Measurements from ENCODE around the gene SLC2A13.
A peak's percentile ranks its signal among the peaks of the same experiment; 100 is the strongest.

SLC2A13 gene

DNA sequence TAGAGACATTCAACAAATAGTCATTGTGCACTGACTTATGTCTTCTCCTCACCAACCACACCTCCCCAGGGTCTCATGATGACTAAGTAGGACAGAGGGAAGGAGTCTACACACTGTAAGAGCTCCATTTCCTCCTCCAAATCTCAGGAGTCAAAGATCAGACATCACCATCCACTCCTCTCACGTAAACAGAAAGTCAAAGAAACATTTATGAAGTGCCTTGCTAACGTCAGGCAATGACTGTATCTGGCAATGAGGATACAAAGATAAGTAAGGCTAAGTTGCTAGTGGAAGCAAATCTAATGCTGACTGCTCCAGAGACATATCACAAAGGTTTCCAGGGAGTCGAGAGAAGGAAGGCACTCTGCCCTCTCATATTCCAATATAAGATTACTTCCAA is 88.9 kb downstream of the SLC2A13 start:
- H3K4me3 ChIP-seq (ENCODE audit: low read length), result no peak overlapping the region
- no peak for DNase-seq (ENCODE audit: low read depth)
- TF ChIP-seq, protein P1, sequence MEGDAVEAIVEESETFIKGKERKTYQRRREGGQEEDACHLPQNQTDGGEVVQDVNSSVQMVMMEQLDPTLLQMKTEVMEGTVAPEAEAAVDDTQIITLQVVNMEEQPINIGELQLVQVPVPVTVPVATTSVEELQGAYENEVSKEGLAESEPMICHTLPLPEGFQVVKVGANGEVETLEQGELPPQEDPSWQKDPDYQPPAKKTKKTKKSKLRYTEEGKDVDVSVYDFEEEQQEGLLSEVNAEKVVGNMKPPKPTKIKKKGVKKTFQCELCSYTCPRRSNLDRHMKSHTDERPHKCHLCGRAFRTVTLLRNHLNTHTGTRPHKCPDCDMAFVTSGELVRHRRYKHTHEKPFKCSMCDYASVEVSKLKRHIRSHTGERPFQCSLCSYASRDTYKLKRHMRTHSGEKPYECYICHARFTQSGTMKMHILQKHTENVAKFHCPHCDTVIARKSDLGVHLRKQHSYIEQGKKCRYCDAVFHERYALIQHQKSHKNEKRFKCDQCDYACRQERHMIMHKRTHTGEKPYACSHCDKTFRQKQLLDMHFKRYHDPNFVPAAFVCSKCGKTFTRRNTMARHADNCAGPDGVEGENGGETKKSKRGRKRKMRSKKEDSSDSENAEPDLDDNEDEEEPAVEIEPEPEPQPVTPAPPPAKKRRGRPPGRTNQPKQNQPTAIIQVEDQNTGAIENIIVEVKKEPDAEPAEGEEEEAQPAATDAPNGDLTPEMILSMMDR (IDR thresholded peaks at IDR 0.05; ENCODE audit: insufficient read depth, low read depth, low read length, missing control alignments), result no peak

DNA sequence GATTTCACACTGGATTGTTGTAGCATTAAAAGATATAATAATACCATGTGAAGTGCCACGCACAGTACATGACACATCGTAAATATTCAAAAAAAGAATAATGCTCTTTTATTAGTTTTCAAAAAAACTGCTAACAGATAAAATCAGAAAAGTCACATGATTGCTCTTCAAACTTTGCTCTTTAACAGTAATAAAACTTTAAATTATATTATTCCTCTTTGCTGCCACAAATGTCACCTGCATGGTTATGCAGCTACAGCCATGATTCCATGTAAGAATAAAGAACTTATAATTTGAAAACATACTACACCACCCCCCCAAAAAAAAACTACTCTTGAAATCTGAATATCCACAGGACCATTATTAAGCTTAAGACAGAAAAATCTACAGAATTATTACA is 90.0 kb downstream of the SLC2A13 start:
- no peak for DNase-seq (ENCODE audit: low read depth)
- TF ChIP-seq, protein P1 (IDR thresholded peaks at IDR 0.05; ENCODE audit: insufficient read depth, low read depth, low read length, missing control alignments), result no peak
- H3K4me3 ChIP-seq (ENCODE audit: low read length), result no peak overlapping the region

DNA sequence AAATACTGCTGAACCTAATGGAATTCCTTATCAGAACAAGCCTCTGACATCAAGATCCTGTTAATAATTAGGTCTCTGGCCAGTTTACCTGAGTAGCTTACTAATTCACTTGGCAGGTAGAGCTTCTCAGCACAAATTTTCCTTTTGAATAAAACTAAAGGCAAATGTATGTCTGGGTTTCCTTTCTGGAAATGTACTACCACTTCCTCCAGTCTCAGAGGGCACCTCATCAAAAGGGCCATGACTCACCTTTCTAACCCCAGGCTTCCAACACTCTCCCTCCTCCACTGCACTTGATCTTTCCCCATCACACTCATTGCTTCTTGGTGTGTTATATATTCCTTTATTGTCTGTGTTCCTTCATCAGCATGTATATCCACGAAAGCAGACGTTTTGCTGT is 90.5 kb downstream of the SLC2A13 start:
- H3K4me3 ChIP-seq (ENCODE audit: low read length), result no peak overlapping the region
- TF ChIP-seq, protein P1 (IDR thresholded peaks at IDR 0.05; ENCODE audit: insufficient read depth, low read depth, low read length, missing control alignments), result no peak
- DNase-seq (ENCODE audit: low read depth), result peak; percentile 47

DNA sequence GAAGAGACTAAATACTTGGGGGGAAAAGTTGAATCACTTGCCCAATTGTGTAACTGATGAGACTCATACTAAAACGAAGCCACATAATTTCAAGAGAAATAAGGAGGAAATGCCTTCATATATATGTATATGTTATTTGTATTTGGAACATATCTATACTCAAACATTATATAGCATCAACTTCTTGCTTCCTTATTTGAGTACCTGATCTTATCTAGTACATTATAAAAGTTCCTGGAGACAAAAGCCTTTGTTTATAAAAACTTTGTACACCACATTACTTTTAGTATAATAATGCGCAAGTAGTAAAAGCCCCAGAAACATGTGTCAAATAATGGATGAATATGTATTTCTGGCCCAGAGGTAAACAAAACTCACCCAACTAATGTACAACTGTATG is 92.0 kb downstream of the SLC2A13 start:
- TF ChIP-seq, protein P1 (IDR thresholded peaks at IDR 0.05; ENCODE audit: insufficient read depth, low read depth, low read length, missing control alignments), result no peak
- DNase-seq (ENCODE audit: low read depth), result no peak
- no peak overlapping the region for H3K4me3 ChIP-seq (ENCODE audit: low read length)

DNA sequence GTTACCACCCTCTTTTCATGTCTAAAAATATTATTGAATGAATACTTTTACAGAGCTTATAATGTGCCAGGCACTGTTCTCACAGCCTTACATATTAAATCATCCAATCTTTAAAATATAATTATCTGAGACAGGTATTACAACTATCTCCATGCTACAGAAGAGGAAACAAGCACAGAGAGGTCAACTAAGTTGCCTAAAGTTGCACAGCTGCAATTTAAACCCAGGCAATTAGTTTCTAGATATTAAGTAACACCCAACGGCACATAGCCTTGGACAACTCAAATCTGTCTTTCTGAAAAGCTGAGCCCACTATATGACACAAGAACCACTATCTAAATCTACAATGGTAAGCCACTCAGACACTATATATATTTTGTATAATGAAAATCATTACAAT is 92.6 kb downstream of the SLC2A13 start:
- no peak overlapping the region for H3K4me3 ChIP-seq (ENCODE audit: low read length)
- DNase-seq (ENCODE audit: low read depth), result no peak
- TF ChIP-seq, protein P1 (IDR thresholded peaks at IDR 0.05; ENCODE audit: insufficient read depth, low read depth, low read length, missing control alignments), result no peak

DNA sequence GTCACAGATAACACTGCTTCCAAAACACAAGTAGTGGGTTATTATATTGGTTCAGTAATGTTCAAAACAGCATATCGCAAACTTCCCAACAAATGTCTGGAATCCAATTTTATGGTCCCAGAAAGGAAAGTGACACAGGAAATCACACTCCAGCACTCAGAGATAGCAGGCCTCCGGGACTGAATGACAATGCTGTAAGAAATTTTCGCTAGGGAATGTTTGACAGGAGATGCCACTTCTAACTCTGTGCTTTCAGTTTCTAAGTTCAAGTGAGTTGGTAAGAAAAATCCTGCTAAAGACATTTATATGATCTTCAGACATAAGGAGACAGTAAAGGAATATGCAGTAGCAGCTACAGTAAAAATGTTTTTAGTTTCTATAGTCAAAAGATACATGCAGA is 93.2 kb downstream of the SLC2A13 start:
- DNase-seq (ENCODE audit: low read depth), result no peak
- H3K4me3 ChIP-seq (ENCODE audit: low read length), result no peak overlapping the region
- TF ChIP-seq, protein P1 (IDR thresholded peaks at IDR 0.05; ENCODE audit: insufficient read depth, low read depth, low read length, missing control alignments), result no peak

DNA sequence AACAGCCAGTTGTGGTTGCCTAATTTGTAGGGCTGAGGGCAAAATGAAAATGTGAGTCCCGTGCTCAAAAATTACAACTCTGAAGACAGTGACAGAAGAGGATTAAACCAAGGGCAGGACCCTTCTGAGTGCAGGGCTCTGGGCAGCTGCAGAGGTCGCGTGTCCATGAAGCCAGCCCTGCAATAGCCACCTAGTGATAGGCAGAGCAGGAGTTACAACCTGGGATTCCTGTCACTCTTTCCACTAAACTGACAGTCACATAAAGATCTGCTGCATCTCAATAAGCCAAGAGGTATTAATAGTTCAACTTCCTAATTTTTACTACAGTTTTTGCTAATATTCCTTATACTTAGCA is 94.1 kb downstream of the SLC2A13 start:
- H3K4me3 ChIP-seq (ENCODE audit: low read length), result no peak overlapping the region
- no peak for DNase-seq (ENCODE audit: low read depth)
- TF ChIP-seq, protein P1 (IDR thresholded peaks at IDR 0.05; ENCODE audit: insufficient read depth, low read depth, low read length, missing control alignments), result no peak
